HEK293 (cell line): ENCODE data around the gene CTNNBL1.

Experiments used
- ZNF24 ChIP-seq: fragments of 450-650 bp; formaldehyde crosslinking; IDR thresholded peaks from 2 replicates; pipeline ENCODE4 v1.5.1; 2016; ENCODE audit warnings: missing biosample characterization, missing genetic modification characterization
- ZNF623 ChIP-seq: fragments of 450-650 bp; formaldehyde crosslinking; IDR thresholded peaks from 2 replicates; pipeline ENCODE4 v1.5.1; 2016; ENCODE audit warnings: missing biosample characterization, missing genetic modification characterization

DNA sequence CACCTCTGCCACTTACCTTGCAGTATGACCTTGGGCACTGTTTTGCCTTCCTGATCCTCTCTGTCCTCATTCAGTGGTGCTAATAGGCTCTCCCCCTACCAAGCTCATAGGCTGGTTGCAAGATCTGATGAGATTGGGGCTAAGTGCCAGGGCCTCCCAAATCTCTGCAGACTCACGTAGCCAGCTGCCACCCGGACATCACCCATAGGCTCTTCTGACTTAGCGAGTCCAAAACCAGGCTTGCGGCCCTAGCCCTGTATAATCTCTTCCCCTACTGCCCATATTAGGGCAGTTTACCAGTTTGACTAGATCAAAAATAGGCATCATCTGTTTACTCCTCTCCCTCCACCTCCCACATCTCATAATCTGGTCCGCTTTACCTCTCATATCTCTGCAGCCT, 154.9 kb downstream of the CTNNBL1 start:
- TF ChIP-seq ZNF623 (tag by site-specific recombination) (no peak), ZNF24 (no peak)
